ENCODE measurements around the gene LRMDA.

LRMDA gene

DNA sequence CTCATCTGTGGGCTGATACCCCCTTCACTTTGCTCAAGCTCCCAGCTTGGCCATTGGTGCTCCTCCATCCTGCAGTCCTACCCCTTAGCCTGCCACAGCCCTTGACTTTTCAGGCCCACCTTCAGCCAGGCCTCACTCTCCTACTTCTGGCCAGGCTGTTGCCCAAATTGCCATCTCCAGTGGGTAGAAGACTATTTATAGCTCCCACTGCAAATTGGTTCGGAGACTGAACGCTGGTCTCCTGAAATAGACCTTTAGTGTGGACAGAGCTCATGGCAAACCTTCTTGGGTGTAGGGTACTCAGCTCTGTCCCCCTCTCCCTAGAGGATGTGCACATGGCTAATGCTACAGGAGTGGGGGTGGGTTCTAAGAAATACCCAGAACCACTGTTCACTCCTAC is 697.8 kb downstream of the LRMDA start:
- TF ChIP-seq TAF1 (IDR thresholded peaks at IDR 0.05; ENCODE audit: low read depth) (no peak), NFIC (IDR thresholded peaks at IDR 0.05) (no peak), TEAD4 (IDR thresholded peaks at IDR 0.05) (no peak), CEBPB (IDR thresholded peaks at IDR 0.05) (no peak), EGR1 (IDR thresholded peaks at IDR 0.05) (no peak), YY1 (IDR thresholded peaks at IDR 0.05; ENCODE audit: low read depth) (no peak), CREB1 (IDR thresholded peaks at IDR 0.05; ENCODE audit: low read depth) (no peak), FOXM1 (IDR thresholded peaks at IDR 0.05; ENCODE audit: borderline replicate concordance, low read depth) (no peak)

DNA sequence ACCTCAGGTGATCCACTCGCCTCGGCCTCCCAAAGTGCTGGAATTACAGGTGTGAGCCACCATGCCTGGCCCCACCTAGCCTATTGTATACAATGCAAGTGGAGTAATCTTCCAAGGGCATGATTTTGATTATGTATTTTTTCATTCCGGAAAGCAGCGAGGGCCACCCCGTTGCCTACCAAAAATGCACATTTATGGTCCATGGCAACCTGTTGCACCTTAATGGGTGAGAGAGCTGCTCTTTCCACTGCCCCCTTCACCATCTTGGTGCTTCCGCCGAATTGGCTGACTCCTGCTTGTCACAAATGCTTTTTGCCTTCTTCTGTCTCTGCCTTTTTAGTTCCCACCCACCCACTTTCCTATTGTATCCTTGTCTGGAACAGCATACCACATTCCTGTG is 699.5 kb downstream of the LRMDA start:
- TF ChIP-seq ZBTB7A (IDR thresholded peaks at IDR 0.05; ENCODE audit: low read depth): no peak

- no peak for TF ChIP-seq TCF12 (IDR thresholded peaks at IDR 0.05; ENCODE audit: low read depth)
- no peak for TF ChIP-seq ZBTB7A (IDR thresholded peaks at IDR 0.05; ENCODE audit: low read depth)
- no peak for TF ChIP-seq RAD21 (IDR thresholded peaks at IDR 0.05; ENCODE audit: low read depth)
- no peak for TF ChIP-seq TEAD4 (IDR thresholded peaks at IDR 0.05)
- TF ChIP-seq EGR1 (IDR thresholded peaks at IDR 0.05): no peak
- TF ChIP-seq EP300 (IDR thresholded peaks at IDR 0.05; ENCODE audit: borderline replicate concordance): no peak
These were observed 702.3 kb downstream of the LRMDA start for GRCh38 chr10:76133597-76134255.

- TF ChIP-seq, protein P1, sequence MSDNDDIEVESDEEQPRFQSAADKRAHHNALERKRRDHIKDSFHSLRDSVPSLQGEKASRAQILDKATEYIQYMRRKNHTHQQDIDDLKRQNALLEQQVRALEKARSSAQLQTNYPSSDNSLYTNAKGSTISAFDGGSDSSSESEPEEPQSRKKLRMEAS (IDR thresholded peaks at IDR 0.05): no peak
- TF ChIP-seq USF1 (IDR thresholded peaks at IDR 0.05) (no peak), YY1 (IDR thresholded peaks at IDR 0.05; ENCODE audit: low read depth) (no peak), REST (IDR thresholded peaks at IDR 0.05; ENCODE audit: low read depth) (no peak), CEBPB (IDR thresholded peaks at IDR 0.05) (no peak), TEAD4 (IDR thresholded peaks at IDR 0.05) (no peak), ZBTB7A (IDR thresholded peaks at IDR 0.05; ENCODE audit: low read depth) (no peak), NFIC (IDR thresholded peaks at IDR 0.05) (no peak), TAF1 (IDR thresholded peaks at IDR 0.05; ENCODE audit: low read depth) (no peak), CREB1 (IDR thresholded peaks at IDR 0.05; ENCODE audit: low read depth) (no peak), EGR1 (IDR thresholded peaks at IDR 0.05) (no peak), RAD21 (IDR thresholded peaks at IDR 0.05; ENCODE audit: low read depth) (no peak), FOXM1 (IDR thresholded peaks at IDR 0.05; ENCODE audit: borderline replicate concordance, low read depth) (no peak), EP300 (IDR thresholded peaks at IDR 0.05; ENCODE audit: borderline replicate concordance) (no peak), TCF12 (IDR thresholded peaks at IDR 0.05; ENCODE audit: low read depth) (no peak)
These were observed 705.5 kb downstream of the LRMDA start for GRCh38 chr10:76136961-76137360.

DNA sequence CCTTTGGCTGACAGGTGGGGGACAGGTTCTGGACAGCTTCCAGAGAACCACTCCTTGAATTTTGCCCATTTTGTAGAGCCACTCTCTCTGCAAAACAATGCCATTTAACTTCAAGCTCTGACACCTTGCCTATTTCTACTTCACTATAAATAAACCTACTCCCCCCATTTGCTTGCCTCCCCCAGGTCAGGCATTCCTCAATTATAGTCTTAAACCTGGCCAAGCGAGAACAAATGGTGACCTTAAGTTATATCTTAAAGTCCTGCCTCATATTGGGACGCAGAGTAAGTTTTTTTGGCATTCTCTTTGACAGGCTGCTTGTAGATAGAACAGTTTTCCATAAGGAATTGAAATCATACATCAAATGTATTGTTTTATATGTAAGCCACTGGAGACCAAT is 706.9 kb downstream of the LRMDA start:
- TF ChIP-seq FOXM1 (IDR thresholded peaks at IDR 0.05; ENCODE audit: borderline replicate concordance, low read depth): no peak
- TF ChIP-seq EP300 (IDR thresholded peaks at IDR 0.05; ENCODE audit: borderline replicate concordance): no peak
- no peak for TF ChIP-seq CREB1 (IDR thresholded peaks at IDR 0.05; ENCODE audit: low read depth)
- TF ChIP-seq NFIC (IDR thresholded peaks at IDR 0.05): no peak
- no peak for TF ChIP-seq CEBPB (IDR thresholded peaks at IDR 0.05)
- no peak for TF ChIP-seq TCF12 (IDR thresholded peaks at IDR 0.05; ENCODE audit: low read depth)
- TF ChIP-seq TAF1 (IDR thresholded peaks at IDR 0.05; ENCODE audit: low read depth): no peak
- no peak for TF ChIP-seq YY1 (IDR thresholded peaks at IDR 0.05; ENCODE audit: low read depth)
- no peak for TF ChIP-seq REST (IDR thresholded peaks at IDR 0.05; ENCODE audit: low read depth)
- TF ChIP-seq USF1 (IDR thresholded peaks at IDR 0.05): no peak
- no peak for TF ChIP-seq ZBTB7A (IDR thresholded peaks at IDR 0.05; ENCODE audit: low read depth)
- no peak for TF ChIP-seq TEAD4 (IDR thresholded peaks at IDR 0.05)
- TF ChIP-seq, protein P1 (IDR thresholded peaks at IDR 0.05): no peak
- no peak for TF ChIP-seq EGR1 (IDR thresholded peaks at IDR 0.05)
- TF ChIP-seq RAD21 (IDR thresholded peaks at IDR 0.05; ENCODE audit: low read depth): no peak

GRCh38 chr10:76138906-76139305 is 707.5 kb downstream of the LRMDA start:
- no peak for TF ChIP-seq TCF12 (IDR thresholded peaks at IDR 0.05; ENCODE audit: low read depth)
- TF ChIP-seq RAD21 (IDR thresholded peaks at IDR 0.05; ENCODE audit: low read depth): no peak
- no peak for TF ChIP-seq ZBTB7A (IDR thresholded peaks at IDR 0.05; ENCODE audit: low read depth)
- TF ChIP-seq, protein P1 (IDR thresholded peaks at IDR 0.05): no peak
- TF ChIP-seq CEBPB (IDR thresholded peaks at IDR 0.05): no peak
- no peak for TF ChIP-seq TEAD4 (IDR thresholded peaks at IDR 0.05)
- TF ChIP-seq EGR1 (IDR thresholded peaks at IDR 0.05): no peak
- no peak for TF ChIP-seq TAF1 (IDR thresholded peaks at IDR 0.05; ENCODE audit: low read depth)
- no peak for TF ChIP-seq YY1 (IDR thresholded peaks at IDR 0.05; ENCODE audit: low read depth)

Measured in Ishikawa (cell line).